AML-193 (cell line): ENCODE results near the gene PPP1R14B.
A peak's percentile ranks its signal among the peaks of the same experiment; 100 is the strongest.

Source experiments
- DNase-seq, 2 experiments: peaks; one replicate each; lab custom pipeline; 2025; lab: John Stamatoyannopoulos, UW

The PPP1R14B gene

DNA sequence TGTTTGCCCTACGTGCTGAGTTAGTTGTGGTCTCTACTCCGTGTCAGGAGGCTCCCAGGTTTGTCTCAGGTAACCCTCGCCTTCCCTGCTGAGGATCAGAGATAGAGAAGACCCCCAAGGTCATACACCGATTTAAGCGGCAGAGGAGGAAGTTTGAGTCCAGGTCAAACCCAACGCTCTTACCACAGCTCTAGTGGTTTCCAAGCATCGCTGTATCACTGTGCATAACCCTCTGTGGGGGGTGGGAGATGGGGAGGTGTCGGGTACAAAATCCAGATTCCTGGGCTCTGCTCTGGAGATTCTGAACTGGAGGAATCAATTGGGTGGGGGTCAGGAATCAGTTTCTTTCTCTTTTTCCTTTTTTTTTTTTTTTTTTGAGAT, 15.8 kb downstream of the PPP1R14B start:
- DNase-seq: peak; percentile 20 to 30

DNA sequence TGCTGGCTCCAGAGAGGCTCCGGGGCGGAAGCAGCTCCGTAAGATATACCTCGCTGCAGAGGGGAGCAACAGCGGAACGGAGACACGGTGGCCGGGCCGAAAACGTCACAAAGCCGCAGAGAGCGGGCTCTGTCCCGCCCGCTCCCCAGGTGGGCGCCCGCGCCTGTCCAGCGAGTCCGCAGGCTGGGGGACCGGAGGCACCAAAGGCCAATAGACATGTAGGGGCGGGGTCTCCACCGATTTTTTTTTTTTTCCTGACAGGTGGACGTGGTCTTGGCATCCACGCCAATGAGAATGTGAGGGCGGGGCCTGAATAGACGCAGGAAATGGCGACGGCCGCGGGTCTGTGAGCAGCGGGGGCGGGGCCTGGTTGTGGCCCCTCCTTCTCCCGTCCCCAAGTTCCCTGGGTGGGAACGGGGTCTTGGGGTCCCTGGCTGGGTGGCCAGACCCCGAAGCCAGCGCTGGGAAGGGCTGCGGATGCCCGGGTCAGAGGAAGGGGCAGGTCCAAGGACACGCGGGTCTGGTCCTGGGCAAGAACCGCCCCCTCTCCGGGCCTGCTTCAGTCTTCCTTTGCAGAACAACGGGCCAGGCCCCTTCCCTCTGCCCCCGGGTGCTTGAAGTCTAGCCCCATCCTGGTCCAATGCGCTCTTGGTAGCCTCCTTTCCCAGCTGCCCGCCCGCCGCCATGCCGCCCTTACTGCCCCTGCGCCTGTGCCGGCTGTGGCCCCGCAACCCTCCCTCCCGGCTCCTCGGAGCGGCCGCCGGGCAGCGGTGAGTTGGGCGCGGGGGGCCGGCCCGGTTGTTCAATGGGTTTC, 16.4 kb downstream of the PPP1R14B start, which contains the start of gene DNAJC4:
DNAJC4 (plus strand) TSS at position 378 of the 814 bp plus-strand sequence; CDS start at position 685, 307 bp downstream.
- peak; percentile 76 to 78 for DNase-seq

DNA sequence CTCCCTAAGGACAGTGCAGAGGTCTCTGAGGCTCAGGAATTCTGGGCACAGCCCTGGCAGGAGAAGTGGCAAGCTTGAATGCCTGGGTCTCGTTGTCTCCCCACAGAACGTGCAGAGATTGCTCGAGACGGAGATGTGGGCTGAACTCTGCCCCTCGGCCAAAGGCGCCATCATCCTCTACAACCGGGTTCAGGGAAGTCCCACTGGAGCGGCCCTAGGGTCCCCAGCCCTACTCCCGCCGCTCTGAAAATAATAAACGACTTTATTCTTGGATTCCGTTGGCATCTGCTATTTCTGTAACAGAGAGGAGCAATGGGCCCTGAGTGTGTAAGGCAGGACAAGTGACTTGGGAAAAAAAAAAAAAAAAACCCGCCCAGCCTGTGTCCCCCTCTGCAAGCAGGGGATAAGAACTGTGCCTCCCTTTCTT, 17.0 kb downstream of the PPP1R14B start:
- DNase-seq: no peak

DNA sequence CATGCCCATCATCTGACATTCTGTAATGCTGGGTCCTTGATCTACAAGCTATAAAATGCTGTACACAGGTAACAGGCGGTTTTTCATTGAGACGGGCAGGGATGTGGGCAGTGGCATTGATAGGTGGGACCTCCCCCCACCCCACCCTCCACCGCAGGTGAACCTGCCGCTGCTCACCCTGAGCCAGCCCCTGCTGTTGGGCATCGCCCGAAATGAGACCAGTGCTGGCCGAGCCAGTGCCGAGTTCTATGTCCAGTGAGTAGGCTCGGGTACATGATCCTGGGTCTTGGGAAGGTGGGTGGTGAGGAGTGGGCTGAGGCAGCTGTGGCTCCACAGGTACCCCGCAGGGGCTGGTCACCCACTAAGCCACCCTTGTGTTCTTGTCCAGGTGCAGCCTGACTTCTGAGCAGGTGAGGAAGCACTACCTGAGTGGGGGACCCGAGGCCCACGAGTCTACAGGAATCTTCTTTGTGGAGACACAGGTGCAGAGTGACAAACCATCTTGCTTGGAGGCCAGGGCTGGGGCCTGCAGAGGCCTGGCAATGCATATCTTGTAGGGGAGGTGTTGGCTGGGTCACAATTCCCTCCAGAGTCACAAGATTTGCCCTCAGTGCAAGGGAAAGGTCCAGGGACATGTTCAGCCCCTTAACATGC, 17.5 kb downstream of the PPP1R14B start:
- DNase-seq: no peak

DNA sequence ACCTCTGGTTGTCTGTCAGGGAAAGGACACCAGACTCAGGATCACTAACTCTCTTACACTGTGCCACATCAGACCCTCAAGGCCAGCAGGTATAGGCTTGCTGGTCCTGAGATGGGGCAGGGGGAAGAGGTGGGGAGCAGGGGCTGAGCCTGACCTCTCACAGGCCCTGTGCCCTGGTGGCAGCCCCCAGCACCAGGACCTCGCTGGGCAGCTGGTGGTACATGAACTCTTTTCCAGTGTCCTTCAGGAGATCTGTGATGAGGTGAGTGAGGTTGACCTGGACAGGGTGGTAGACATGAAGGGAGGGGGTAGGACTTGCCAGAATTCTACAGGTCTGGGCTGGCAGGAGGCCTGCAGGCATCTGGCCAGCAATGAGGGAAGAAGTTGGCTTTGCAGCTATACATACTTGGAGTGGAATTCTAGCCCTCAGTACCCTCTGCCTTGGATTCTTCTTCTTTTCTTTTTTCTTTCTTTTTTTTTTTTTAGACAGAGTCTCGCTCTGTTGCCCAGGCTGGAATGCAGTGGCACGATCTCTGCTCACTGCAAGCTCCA, 19.3 kb downstream of the PPP1R14B start:
- DNase-seq: no peak

DNA sequence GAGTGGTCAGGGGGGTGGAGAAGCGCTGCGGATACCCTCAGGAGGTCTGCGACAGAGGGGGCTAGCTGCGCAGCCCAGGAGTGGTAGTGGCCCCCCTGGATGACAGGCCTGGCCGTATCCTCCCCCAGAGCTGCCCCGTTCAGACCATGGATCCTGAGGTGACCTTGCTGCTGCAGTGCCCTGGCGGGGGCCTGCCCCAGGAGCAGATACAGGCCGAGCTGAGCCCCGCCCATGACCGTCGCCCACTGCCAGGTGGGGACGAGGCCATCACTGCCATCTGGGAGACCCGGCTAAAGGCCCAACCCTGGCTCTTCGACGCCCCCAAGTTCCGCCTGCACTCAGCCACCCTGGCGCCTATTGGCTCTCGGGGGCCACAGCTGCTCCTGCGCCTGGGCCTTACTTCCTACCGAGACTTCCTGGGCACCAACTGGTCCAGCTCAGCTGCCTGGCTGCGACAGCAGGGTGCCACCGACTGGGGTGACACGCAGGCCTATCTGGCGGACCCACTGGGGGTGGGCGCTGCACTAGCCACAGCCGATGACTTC, 20.2 kb downstream of the PPP1R14B start:
- peak; percentile 64 to 77 for DNase-seq

DNA sequence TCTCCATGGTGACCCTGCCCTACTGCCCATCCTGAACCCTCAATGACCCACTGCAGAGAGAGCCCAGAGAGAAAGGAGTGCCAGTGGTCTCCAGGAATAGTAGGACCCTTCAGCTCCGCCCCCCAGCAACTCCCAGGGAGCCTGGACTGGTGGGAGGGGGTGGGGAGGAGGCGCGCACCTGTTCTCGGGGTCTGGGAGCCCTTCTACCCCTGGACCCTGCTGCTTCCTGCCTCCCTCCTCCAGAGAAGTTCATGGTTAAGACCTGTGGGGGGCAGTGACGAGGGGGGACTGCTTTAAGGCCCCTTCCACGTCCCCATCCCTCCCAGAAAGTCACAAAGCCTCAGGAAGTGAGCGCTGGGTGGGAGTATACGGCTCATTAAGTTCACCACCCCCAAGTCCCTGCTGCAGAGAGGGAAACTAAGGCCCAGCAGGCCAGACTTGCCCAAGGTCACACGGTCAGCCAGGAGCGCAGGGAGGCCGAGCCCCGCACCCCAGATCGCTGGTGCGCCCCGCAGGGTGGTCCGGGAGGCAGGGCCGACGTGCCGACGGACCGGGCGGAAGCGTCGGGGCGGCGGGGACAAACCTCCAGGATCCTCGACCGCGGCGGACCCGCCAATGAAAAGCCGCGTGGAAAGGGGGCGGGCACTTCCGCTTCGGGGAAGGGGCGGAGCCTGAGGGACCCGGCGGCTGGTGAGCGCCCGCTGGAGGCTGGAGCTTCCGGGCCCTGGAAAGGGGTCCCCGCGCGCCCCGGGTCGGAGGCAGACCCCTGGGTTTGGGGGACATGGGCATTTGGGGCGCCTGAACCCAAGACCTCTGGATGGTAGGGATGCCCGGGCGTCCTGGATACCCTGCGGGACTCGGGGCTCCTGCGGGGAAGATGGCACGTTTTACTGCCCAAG, 20.9 kb downstream of the PPP1R14B start, which contains the start of the genes NUDT22 and TRPT1:
NUDT22 (plus strand) TSS at position 667 of the 899 bp plus-strand sequence. CDS start 379 bp downstream, outside the sequence.
TRPT1 (minus strand) TSS at position 579 of the 899 bp plus-strand sequence; CDS start at position 253, 326 bp downstream.
- peak; percentile 67 to 73 for DNase-seq

DNA sequence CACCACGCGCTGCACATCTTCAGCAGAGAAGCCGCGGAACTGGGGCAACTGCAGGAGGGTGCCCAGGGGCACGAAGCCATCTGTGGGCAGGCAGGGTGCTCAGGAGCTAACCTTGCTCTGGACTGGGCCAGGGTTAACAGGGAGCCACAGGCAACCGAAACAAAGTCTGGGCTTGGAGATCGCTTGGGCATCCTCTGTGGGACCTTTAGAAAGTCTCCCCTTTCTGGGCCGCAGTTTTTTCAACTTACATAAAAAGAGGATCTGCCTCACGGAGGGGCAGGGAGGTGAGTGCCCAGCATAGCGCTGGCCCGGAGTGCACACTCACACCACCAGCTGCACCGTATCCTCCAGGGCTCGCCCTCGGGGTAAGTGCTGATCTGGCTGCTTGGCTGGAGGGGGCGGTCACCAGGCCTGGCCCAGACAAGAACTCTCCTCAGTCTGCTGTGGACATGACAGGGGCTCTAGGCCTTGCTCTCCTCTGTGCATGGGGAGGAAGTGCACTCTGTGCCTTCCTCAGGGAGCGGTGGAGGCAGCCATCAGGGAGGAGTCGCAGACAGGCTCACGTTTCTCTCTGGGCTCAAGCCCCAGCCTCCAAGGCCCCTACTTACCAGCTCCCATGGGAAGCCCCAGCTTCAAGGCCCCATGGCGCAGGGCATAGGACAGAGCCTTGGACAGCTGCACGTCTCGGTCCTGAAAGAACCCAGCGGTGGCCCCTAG, 21.7 kb downstream of the PPP1R14B start:
- no peak for DNase-seq

DNA sequence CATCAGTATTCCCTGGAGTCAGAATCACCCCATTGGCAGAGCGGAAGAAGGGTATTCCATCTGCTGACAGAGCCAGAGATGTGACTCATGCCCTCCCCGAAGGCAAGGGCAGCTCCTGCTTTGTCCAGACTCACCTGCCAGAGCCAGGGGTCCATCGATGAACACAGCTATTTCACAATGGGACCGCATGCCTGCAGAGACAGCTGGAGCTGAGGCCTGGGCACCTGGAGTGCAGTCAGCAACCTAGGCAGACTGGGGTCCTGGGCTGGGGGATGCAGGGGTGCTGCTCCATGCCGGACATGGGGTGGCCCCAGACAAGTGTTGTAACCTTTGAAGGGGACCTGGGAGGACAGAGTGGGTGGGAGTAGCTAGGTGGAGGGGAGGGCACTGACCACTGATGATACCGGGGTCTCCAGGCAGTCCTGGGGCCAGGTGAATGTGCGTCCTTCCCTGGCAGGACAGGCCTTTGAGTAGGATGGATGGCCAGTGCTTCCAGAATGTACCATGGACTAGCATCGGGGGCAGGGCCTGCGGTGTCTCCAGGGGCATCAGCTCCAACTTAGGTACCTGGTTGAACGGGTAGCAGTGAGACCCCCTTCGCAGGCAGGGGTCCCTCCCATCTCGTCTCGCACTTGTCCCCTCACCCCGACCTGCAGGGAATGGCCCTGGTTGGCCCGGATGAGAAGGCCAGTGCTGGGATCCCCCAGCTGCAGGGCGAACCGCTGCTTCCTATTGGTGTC, 22.4 kb downstream of the PPP1R14B start:
- DNase-seq: no peak

DNA sequence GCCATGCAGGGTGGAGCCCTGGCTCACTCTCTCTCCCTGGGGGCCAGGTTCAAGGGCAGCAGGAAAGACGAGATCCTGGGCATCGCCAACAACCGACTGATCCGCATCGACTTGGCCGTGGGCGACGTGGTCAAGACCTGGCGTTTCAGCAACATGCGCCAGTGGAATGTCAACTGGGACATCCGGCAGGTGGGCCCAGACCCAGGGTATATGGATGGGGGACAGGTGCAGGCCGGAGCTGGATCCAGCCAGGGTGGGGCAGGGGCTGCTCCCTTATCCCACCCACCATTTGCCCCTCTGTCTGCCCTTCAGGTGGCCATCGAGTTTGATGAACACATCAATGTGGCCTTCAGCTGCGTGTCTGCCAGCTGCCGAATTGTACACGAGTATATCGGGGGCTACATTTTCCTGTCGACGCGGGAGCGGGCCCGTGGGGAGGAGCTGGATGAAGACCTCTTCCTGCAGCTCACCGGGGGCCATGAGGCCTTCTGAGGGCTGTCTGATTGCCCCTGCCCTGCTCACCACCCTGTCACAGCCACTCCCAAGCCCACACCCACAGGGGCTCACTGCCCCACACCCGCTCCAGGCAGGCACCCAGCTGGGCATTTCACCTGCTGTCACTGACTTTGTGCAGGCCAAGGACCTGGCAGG, 23.6 kb downstream of the PPP1R14B start:
- DNase-seq: no peak

DNA sequence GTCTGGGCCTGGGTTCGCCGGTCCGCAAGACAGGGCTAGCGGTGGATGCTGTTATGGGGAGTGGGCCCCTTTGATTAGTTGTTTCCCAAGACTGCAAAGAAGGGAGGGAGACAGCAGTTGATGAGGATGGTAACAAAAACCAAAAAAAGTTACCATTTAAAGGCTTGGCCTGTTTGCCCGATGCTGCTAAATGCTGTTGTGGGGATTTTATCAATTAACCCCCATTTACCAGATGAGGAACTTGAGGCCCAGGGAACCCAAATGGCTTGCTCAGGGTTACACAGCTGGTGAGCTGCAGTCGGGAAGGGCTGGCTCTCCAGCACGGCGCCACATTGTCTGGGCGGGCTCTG, 24.1 kb downstream of the PPP1R14B start:
- no peak for DNase-seq

DNA sequence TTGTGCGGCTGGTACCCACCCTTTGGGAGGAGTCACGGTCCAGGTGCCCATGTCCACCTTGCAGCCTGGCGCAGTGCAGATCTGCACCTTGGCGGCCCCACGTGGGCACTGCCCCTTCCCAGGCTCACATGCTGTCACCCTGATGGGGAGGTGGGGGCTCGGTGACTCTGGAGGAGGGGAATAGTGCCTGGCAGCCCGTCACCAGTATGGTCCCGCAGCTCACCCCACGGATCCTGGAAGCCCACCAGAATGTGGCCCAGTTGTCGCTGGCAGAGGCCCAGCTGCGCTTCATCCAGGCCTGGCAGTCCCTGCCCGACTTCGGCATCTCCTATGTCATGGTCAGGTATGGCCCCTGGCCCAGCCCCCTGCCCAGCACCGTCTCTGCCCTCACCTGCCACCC, 25.9 kb downstream of the PPP1R14B start:
- no peak for DNase-seq

DNA sequence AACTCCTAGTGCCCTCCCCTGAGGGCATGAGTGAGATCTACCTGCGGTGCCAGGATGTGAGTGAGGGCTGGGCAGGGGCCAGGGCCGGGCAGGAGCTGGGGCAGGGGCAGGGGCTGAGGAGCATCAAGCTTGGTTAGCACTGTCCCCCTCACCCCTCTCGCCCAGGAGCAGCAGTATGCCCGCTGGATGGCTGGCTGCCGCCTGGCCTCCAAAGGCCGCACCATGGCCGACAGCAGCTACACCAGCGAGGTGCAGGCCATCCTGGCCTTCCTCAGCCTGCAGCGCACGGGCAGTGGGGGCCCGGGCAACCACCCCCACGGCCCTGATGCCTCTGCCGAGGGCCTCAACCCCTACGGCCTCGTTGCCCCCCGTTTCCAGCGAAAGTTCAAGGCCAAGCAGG, 26.5 kb downstream of the PPP1R14B start:
- DNase-seq: no peak

DNA sequence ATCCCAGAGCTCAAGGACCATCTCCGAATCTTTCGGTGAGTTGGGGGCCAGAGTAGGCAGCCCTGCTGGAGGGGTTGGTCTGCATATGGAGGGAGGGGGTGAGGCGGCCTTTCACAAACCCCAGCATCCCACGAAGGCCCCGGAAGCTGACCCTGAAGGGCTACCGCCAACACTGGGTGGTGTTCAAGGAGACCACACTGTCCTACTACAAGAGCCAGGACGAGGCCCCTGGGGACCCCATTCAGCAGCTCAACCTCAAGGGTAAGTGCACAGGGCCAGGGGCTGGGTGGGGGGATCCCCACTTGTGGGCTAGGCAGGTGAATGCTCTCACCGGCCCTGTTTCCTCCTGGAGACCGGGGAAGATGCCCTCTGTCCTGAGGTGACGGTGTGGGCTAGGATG, 27.0 kb downstream of the PPP1R14B start:
- no peak for DNase-seq

DNA sequence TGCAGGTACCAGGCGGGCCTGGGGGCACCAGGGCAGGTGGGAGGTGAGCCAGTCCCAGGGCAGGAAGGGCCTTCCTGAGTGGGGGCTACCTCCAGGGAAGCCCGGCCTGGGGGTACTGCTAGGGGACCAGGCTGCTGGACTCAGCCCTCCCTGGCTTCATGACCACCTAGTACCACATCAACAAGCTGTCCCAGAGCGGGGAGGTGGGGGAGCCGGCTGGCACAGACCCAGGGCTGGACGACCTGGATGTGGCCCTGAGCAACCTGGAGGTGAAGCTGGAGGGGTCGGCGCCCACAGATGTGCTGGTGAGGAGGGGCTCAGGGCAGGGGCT, 27.4 kb downstream of the PPP1R14B start:
- no peak for DNase-seq

DNA sequence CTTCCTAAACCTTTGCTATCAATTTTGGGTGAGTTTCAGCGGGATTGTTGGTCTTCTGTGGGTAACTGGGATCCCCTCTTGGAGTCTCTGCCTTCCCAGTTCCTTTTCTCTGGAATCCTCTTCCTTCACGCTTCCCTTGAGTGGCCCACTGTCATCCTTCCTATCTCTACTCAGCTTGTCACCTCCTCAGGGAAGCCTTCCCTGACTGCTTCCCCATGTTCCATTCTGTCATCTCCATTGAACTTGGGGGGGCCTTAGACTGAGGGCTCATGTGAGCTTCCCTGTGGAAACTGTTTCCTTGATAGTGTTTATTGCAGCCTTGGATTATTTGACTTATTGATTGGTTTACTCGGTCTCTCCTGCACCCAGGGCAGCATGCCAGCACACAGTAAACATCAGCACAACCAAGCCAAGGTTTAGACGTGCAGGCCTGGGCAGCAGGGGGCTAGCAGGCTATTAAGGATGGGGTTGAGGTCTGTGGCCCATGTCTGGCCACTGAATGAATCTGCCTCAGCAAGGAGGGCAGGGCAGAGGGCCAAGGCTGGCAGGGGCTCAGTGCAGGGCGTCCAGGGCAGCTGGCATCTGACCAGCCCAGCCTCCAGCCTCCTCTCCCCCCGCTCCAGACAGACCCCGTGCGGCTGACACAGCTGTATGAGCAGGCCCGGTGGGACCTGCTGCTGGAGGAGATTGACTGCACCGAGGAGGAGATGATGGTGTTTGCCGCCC, 28.0 kb downstream of the PPP1R14B start:
- DNase-seq: no peak

DNA sequence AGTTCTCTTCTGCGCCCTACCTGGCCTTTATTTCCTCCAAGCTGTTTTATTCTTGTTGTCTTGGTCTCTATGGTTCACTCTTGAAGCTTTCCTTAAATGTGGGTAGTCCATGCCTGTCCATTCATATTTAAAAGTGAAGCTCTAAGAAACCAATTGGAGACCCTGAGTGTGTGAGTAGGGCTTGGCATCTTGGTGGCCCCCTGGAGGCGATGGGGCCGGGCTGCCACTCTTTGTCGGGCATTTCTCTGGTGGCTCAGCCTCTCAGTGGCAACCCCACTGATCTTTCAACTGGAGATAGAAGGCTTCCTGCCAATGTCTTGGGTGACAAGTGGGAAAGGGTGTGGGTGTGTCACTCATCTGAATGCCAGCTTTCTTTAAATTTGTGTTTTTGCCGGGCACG, 29.9 kb downstream of the PPP1R14B start:
- DNase-seq: no peak

DNA sequence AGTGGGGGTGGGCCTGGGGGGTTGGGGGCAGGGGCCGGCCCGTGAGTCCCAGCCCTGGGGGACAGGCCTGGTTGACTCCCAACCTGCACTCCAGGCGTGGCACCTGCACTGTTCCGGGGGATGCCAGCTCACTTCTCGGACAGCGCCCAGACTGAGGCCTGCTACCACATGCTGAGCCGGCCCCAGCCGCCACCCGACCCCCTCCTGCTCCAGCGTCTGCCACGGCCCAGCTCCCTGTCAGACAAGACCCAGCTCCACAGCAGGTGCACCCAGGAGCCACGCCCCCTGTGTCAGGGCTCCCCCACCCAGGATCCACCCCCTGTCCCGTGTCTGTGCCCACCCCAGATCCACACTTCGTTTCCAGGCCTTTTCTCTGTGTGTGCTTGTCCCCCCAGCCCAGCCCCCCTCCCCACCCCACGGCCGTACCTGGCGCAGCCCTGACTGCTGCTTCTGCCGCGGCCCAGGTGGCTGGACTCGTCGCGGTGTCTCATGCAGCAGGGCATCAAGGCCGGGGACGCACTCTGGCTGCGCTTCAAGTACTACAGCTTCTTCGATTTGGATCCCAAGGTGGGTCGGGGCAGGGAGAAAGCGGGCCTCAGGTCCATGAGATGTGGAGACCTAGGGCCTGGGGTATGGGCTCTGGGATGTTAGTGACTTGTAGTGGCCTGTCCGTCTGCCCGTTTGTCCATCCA, 35.4 kb downstream of the PPP1R14B start:
- no peak for DNase-seq
